Naive B cell (primary cell): ENCODE measurements around the gene TLE1. TPM values are rescaled to one million over a fixed set of nuclear protein-coding genes. Genes with fewer than 3 reads are reported as not detected.
A peak's percentile ranks its signal among the peaks of the same experiment; 100 is the strongest.

ENCODE experiments used
- ATAC-seq, 2 donors: fragments of 150-1000 bp; cut with Tn5 transposase; 2 replicates each; pipeline ENCODE4 v1.10.0; 2021; ENCODE audit warnings: low read depth in 2 of 2, mild to moderate bottlenecking in 2 of 2, moderate library complexity in 2 of 2
- DNase-seq: peaks from one replicate; pipeline ENCODE4 v3.0.0; 2022
- H3K27ac Mint-ChIP-seq, 6 donors: one replicate each; pipeline ENCODE4 v1.8.0; 2020 to 2022; ENCODE audit warnings: mild to moderate bottlenecking in 6 of 6, mixed read lengths in 6 of 6, moderate library complexity in 5 of 6, inconsistent platforms in 2 of 6
- H3K27me3 Mint-ChIP-seq, 3 donors: one replicate each; pipeline ENCODE4 v1.8.0; 2021 to 2022; ENCODE audit warnings: mixed read lengths in 3 of 3, mild to moderate bottlenecking in 1 of 3
- H3K36me3 Mint-ChIP-seq, 2 donors: one replicate each; pipeline ENCODE4 v1.8.0; 2020 to 2022; ENCODE audit warnings: mixed read lengths in 2 of 2, inconsistent platforms in 1 of 2, mild to moderate bottlenecking in 1 of 2
- H3K4me1 Mint-ChIP-seq, 3 donors: one replicate each; pipeline ENCODE4 v1.8.0; 2020 to 2022; ENCODE audit warnings: mixed read lengths in 3 of 3, inconsistent platforms in 1 of 3, mild to moderate bottlenecking in 1 of 3, moderate library complexity in 1 of 3
- H3K4me3 Mint-ChIP-seq, 8 donors: one replicate each; pipeline ENCODE4 v1.8.0; 2020 to 2022; ENCODE audit warnings: mild to moderate bottlenecking in 8 of 8, mixed read lengths in 8 of 8, moderate library complexity in 8 of 8, inconsistent platforms in 2 of 8
- H3K9me3 Mint-ChIP-seq, 7 donors: one replicate each; pipeline ENCODE4 v1.8.0; 2020 to 2022; ENCODE audit warnings: mixed read lengths in 7 of 7, mild to moderate bottlenecking in 5 of 7, inconsistent platforms in 2 of 7, moderate library complexity in 1 of 7
- polyA plus RNA-seq, 6 donors: library from polyadenylated mRNA; unstranded; fragments of 300-500 nt; fragmentation: Illumina TruSeq; gene quantifications; one replicate each; pipeline ENCODE4 v1.2.3, GENCODE V29; 2021; ENCODE audit warnings: low read depth in 6 of 6

Gene TLE1
- polyA plus RNA-seq, 6 donors from 2014 or later: 86.2 to 241 (median 152) TPM

DNA sequence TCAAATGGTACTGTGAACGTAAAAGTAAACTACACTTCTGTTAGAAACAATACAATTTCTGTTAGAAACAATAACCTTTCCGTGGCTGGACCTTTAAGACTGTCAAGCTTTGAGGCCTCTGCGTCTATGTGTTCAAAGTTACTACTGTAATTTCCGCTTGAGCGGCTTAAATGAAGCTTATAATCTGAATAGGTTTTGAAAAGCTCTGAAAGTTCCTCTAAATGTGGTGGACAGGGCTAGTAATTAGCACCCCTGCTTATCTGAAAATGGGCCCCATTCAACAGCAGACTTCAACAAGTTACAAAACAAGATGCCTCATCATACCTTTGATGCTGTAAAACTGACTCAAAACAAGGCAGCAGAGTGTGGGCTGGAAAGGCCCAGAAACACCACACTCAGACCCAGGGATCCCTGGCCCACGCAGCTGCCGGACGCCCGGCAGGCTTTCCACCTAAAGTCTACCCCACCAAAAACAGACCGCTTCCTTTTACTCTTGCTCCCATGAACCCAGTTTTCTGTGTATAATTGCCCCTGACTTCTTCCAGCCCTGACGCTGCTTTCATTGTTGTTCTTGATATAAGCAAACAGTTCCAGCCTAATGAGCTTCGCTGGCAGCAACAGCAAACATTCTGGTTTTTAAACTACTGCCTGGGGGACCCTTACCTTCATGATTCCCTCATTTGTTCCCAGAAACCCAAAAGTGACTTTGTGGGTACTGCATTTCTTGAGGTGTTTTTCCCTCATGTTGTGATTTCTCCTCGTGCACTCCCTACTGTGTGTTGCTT lies 66.7 kb downstream of the TLE1 start:
- Mint-ChIP-seq H3K9me3 (no peaks in the 10 kb centered on the region), H3K36me3 (peaks cover 0 to 9% of the 10 kb centered on the region in 2 donors), H3K27ac (peak overlapping the region in 2 of 6 donors; percentile 16 to 55), H3K27me3 (no peaks in the 10 kb centered on the region), H3K4me1 (peaks cover 29 to 41% (median 37%) of the 10 kb centered on the region in 3 donors), H3K4me3 (no peak overlapping the region)
- ATAC-seq (no peak), DNase-seq (no peak)

DNA sequence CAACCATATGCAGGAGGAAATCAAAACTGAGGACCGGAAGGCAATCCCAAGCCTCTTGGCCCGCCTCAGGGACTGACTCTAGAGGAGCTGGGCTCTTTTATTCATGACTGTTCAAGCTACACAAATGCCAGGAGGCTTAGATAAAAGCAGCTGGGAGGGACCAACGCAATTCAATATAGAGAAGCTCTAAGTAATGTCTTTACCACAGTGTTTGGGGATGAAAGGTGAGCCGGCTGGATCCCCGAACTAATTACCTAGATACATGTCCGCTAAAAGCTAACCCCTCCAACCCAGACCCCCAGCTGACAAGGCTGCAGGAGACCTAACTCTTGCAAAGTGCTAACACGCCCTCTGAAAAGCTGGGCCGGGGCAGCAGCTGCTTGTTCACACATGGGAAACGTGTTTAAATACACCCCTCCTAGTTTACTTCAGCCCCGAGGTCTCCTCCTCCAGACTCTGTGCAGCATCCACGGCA lies 67.5 kb downstream of the TLE1 start:
- H3K4me1 Mint-ChIP-seq: peaks cover 29 to 43% (median 37%) of the 10 kb centered on the region in 3 donors
- no peaks in the 10 kb centered on the region for H3K27me3 Mint-ChIP-seq
- H3K4me3 Mint-ChIP-seq: peak overlapping the region in 1 of 8 donors; percentile 29
- peaks cover 3 to 13% of the 10 kb centered on the region in 2 donors for H3K36me3 Mint-ChIP-seq
- H3K9me3 Mint-ChIP-seq: no peaks in the 10 kb centered on the region
- DNase-seq (no peak), ATAC-seq (no peak)
- no peak overlapping the region for H3K27ac Mint-ChIP-seq

DNA sequence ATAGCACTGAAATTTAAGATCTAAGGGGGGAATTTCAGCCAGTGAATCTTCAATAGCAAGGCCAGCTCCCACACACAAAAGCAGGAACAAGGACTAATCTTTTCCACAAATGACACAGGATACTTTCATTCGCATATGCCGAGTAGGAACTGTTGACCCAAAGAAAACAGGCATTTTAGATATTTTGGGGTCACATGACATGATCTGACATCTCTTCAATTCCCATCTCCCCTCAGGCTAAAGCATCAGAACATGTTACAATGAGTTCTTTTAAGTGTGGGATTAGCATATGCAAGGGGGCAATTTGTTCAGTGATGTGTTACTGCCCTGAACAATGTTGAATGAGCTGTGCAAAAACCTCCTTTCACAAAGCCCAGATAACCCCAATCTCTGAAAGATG lies 68.2 kb downstream of the TLE1 start:
- ATAC-seq: no peak
- no peak for DNase-seq
- Mint-ChIP-seq H3K4me3 (no peak overlapping the region), H3K4me1 (peaks cover 29 to 42% (median 34%) of the 10 kb centered on the region in 3 donors), H3K27me3 (no peaks in the 10 kb centered on the region), H3K27ac (peak overlapping the region in 1 of 6 donors; percentile 3), H3K9me3 (no peaks in the 10 kb centered on the region), H3K36me3 (peaks cover 7 to 16% of the 10 kb centered on the region in 2 donors)

DNA sequence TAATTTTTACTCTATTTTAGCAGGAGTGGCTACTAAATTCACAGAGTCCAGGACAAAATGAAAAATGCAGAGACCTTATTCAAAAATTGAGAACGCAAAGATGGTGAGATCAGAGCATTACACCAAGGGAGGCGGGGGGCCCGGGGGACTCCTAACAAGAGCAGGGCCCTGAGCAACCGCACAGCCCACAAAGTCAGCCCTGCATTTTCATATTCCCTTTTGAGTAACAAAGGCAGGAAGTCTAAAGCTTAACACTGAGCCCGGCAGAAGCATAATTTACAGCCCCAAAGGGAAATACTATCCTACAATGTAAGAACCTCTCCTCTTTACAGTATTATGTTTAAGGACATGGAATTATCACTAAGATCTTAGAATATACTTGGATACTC lies 69.4 kb downstream of the TLE1 start:
- DNase-seq (no peak), ATAC-seq (peak; percentile 68 to 71)
- Mint-ChIP-seq H3K9me3 (no peaks in the 10 kb centered on the region), H3K27me3 (no peaks in the 10 kb centered on the region), H3K27ac (peak overlapping the region in 2 of 6 donors; percentile 40 to 83), H3K4me3 (peak overlapping the region in 6 of 8 donors; percentile 11 to 61 (median 44)), H3K4me1 (peaks cover 29 to 40% (median 30%) of the 10 kb centered on the region in 3 donors), H3K36me3 (peaks cover 7 to 16% of the 10 kb centered on the region in 2 donors)

DNA sequence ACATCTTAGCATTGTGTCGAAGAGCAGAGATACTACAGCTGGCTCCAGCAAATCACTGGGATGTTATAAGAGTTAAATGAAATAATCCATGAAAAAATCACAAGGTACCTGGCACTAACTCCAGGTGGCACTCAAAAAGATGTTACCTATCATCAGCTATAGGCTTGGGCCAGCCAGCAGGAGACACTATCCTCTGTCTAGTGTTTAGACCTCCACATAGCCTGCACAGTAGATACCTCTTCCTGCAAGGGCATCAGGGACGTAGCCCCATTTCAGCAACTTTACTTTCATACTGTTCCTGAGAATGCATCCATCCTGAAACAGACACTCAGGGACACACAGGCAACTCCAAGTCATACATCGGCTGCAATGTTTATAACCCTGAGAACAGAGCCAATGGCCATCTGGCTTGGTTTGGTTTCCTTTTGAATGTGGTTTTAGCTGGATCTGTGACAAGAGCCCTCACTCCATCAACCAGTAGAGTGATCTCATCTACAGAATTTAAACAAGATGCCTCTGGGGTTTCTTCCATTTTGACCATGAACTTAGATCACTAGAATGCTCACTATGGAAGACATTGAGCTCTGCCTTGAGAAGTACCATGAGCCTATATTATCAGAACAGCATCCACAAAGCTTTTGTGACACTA lies 69.9 kb downstream of the TLE1 start:
- DNase-seq (no peak), ATAC-seq (peak; percentile 57 to 63)
- peaks cover 29 to 40% (median 30%) of the 10 kb centered on the region in 3 donors for H3K4me1 Mint-ChIP-seq

DNA sequence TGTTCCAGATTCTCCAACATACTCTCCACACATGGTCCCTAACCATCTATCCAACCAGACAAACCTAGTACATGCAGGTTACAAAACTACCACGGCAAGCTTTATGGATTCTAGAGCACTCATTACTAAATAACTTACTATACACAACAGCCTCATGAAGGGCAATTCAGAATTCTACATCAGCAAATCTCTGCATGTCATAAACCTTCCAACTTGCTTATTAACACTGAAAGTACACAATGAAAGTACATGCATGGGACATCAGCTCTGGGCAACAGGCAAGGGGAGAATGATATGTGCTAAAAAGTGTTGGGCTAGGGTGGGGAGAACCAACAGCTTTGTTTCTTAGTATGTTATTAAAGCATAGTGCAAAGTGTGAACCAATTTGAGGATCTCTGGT lies 70.4 kb downstream of the TLE1 start:
- Mint-ChIP-seq H3K4me1 (peaks cover 29 to 40% (median 30%) of the 10 kb centered on the region in 3 donors), H3K4me3 (no peak overlapping the region), H3K9me3 (no peaks in the 10 kb centered on the region), H3K27ac (no peak overlapping the region), H3K27me3 (no peaks in the 10 kb centered on the region), H3K36me3 (peaks cover 7 to 16% of the 10 kb centered on the region in 2 donors)
- no peak for ATAC-seq
- DNase-seq: no peak

More for the DNA sequence above, 69.9 kb downstream of the TLE1 start:
- Mint-ChIP-seq H3K36me3 (peaks cover 7 to 16% of the 10 kb centered on the region in 2 donors), H3K27ac (peak overlapping the region in 2 of 6 donors; percentile 40 to 83), H3K9me3 (no peaks in the 10 kb centered on the region), H3K4me3 (peak overlapping the region in 5 of 8 donors; percentile 11 to 61 (median 45)), H3K27me3 (no peaks in the 10 kb centered on the region)

DNA sequence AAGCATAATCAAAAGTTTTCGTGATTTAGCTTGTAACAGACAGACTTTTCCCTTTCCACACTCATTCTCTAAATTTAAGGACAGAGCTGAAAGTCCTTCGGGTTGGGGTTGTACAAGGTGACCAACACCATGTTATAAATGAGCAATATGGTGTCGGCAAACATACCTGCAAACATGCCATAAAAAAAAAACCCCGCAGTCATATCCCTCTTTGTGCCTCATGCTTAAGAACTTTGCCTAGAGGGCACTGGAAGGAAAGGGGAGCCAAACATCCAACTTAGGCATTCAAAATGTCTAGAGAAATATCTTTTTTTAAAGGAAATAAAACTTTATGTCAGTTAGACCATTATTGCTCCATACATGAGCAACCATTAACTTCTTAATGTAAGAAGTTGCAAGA lies 73.2 kb downstream of the TLE1 start:
- peaks cover 21 to 24% (median 22%) of the 10 kb centered on the region in 3 donors for H3K4me1 Mint-ChIP-seq
- peaks cover 7 to 23% of the 10 kb centered on the region in 2 donors for H3K36me3 Mint-ChIP-seq
- H3K27me3 Mint-ChIP-seq: no peaks in the 10 kb centered on the region
- H3K27ac Mint-ChIP-seq: no peak overlapping the region
- H3K4me3 Mint-ChIP-seq: no peak overlapping the region
- no peaks in the 10 kb centered on the region for H3K9me3 Mint-ChIP-seq
- no peak for DNase-seq
- ATAC-seq: no peak

DNA sequence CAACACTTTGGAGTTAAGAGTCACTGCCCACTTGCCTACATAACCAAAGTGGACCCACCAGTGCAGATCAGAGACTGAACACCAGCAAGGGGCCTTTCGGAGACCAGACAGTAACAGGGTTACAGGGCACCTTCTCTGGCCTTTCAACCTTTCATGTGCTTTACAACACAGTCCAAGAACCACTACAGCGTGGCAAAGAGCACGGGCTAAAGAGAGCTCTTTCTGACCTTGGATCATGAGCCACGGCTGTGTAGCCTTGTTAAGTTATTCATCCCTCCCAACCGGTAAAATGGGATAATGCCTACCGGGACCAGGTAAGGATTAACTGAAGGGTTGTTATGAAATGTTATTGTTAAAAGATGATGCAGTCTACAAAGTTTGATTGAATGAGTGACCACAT lies 75.0 kb downstream of the TLE1 start:
- Mint-ChIP-seq H3K9me3 (no peaks in the 10 kb centered on the region), H3K27ac (no peak overlapping the region), H3K36me3 (peaks cover 7 to 14% of the 10 kb centered on the region in 2 donors), H3K4me1 (peaks cover 17 to 22% (median 21%) of the 10 kb centered on the region in 3 donors), H3K27me3 (no peaks in the 10 kb centered on the region), H3K4me3 (no peak overlapping the region)
- ATAC-seq (no peak), DNase-seq (no peak)

DNA sequence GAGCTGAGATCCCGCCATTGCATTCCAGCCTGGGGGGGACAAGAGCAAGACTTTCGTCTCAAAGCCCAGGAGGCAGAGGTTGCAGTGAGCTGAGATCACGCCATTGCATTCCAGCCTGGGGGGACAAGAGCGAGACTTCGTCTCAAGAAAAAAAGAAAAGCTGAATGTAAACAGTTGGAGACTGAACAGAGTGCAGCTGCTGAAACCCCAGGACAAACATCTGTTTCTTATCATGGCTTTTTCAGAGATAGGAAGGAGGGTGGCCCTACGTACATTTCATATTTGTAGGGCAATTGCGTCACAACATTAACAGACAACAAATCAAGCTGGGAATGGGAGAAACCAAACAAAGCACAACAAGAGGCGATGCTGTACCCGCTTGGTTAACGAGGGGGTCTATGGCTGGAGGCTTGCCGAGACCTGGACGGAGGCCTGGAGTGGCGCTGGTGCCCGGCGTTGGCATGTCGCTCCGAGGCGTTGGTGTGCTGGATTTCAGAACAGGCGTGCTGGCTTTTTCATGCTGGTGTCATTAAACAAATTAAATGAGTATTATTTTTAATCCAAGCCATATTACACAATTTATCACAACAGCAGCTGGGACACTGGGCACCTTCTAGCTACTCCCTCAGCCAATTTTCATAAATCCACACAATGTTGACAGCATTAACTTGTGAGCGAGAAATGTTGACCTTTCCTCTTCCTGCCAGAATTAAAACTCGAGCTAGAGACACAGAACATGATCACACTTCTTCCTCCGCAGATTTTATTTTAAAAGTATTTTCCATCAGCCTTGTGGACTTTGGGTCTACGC lies 76.1 kb downstream of the TLE1 start:
- H3K4me3 Mint-ChIP-seq: peak overlapping the region in 1 of 8 donors; percentile 74
- peak overlapping the region in 2 of 6 donors; percentile 56 to 87 for H3K27ac Mint-ChIP-seq
- no peaks in the 10 kb centered on the region for H3K27me3 Mint-ChIP-seq
- peaks cover 7 to 14% of the 10 kb centered on the region in 2 donors for H3K36me3 Mint-ChIP-seq
- ATAC-seq: no peak
- DNase-seq: no peak
- H3K4me1 Mint-ChIP-seq: peaks cover 12 to 25% (median 23%) of the 10 kb centered on the region in 3 donors
- H3K9me3 Mint-ChIP-seq: no peaks in the 10 kb centered on the region

DNA sequence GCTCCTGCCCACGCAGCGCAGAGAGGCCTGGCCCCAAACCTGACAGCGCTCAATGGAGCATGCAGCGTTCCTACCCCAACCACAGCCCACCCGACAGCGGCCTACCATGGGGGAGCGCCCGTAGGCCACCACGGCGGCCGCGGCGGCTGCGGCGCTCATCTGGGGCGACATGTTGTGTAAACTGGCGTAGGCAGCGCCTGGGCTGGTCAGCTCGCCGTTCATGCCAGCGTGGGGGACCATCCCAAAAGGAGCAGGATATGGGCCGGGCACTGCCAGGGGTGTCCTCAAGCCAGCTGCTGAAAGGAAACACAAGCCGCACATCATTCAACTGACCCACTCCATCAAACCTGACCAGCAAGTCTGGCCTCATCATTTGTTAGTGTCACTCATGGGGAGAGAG lies 77.7 kb downstream of the TLE1 start:
- H3K27me3 Mint-ChIP-seq: no peaks in the 10 kb centered on the region
- H3K36me3 Mint-ChIP-seq: peaks cover 15 to 19% of the 10 kb centered on the region in 2 donors
- peaks cover 19 to 27% (median 25%) of the 10 kb centered on the region in 3 donors for H3K4me1 Mint-ChIP-seq
- peak overlapping the region in 1 of 8 donors; percentile 37 for H3K4me3 Mint-ChIP-seq
- DNase-seq (no peak), ATAC-seq (no peak)
- peak overlapping the region in 1 of 6 donors; percentile 24 for H3K27ac Mint-ChIP-seq
- no peaks in the 10 kb centered on the region for H3K9me3 Mint-ChIP-seq

DNA sequence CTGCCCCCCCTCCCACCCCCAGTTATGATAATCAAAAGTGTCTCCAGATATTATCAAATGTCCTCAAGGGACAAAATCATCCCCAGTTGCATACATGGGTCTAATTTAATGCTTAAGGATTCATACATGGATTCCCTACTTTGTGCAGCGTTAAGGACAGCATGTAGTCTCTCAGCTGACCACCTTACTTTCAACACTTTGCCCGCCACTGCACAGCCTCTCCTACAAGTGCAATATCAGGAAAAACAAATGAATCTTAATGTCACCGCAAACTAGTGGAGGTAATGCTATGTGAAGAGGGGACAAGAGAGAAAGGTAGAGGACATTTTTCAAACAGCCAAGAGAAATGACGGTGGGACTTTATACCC lies 78.6 kb downstream of the TLE1 start:
- no peaks in the 10 kb centered on the region for H3K9me3 Mint-ChIP-seq
- no peaks in the 10 kb centered on the region for H3K27me3 Mint-ChIP-seq
- H3K36me3 Mint-ChIP-seq: peaks cover 12 to 18% of the 10 kb centered on the region in 2 donors
- H3K4me1 Mint-ChIP-seq: peaks cover 19 to 27% (median 24%) of the 10 kb centered on the region in 3 donors
- ATAC-seq (no peak), DNase-seq (no peak)
- peak overlapping the region in 4 of 8 donors; percentile 37 to 72 (median 58) for H3K4me3 Mint-ChIP-seq
- H3K27ac Mint-ChIP-seq: no peak overlapping the region

DNA sequence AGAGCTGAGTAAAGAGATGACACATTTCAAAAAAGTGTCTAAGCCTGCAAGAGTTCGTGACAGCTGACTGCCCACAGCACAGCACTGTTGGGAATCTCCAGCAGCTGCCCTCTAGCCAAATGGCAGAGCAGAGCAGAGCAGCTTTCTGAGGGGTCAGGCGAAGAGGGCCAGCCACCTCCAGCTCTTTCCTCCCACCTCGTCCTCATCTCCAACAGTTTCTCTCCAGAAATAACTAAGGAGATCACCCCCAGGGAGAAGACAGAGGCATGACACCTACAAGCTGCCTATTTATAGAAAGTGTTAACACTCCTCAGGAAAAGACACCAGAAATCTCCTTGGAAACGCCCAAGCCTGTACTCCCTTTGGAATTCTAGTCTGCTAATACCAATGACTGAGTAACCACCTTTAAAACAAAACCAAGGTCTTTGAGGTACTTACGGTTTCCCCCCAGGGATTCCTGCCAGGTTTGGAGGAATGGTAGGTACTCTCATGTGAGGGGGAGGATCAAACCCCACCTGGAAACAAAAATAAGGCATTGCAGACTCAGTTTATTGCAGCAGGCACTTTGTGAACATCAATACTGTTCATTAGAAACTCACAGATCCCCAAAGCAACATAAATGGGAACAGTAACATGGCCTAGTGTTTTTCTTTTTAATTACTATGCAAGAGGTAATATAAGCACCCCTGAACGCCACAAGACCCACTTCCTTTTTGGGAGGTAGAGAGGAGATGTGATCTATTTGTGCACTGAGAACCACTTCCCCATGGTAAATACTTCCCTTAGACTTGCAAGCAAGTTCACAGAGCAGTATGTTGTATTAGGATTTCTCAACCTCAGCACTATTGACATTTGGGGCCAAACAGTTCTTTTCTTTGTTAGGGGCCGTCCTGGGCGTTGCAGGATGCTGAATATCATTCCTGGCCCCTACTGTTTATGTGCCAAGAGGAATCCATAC lies 79.3 kb downstream of the TLE1 start:
- H3K4me1 Mint-ChIP-seq: peaks cover 19 to 27% (median 24%) of the 10 kb centered on the region in 3 donors
- ATAC-seq: peak; percentile 97 to 99

More for the DNA sequence above, 79.3 kb downstream of the TLE1 start:
- H3K27me3 Mint-ChIP-seq: no peaks in the 10 kb centered on the region
- peak overlapping the region in 2 of 6 donors; percentile 15 to 17 for H3K27ac Mint-ChIP-seq
- DNase-seq: peak; percentile 50
- H3K36me3 Mint-ChIP-seq: peaks cover 15 to 23% of the 10 kb centered on the region in 2 donors
- H3K4me3 Mint-ChIP-seq: peak overlapping the region in 7 of 8 donors; percentile 15 to 72 (median 60)
- H3K9me3 Mint-ChIP-seq: no peaks in the 10 kb centered on the region
